ENCODE measurements around the gene F2R. TPM values are rescaled to one million over a fixed set of nuclear protein-coding genes. Genes with fewer than 3 reads are reported as not detected.

The F2R gene
- total RNA-seq, 1 donor from 2014 or later, result 53.8 TPM

DNA sequence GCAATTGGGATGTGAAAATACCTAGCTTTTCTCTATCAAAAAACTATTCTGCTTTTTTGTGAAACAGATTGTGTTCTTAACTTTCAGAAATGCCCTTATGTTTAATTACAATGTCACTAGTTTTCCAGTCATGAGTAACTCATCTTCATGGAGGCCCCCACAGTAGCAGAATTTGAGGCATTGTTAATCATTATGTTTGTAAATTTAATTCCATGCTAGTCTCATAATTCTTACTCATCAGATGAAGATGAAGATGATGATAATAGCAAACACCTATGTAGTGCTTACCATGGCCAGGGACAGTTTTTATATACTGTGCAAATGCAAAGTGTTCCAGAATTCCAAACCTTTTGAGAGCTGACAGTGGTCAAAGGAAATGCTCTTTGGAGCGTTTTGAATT lies 27.7 kb upstream of the F2R start:
- H3K9me3 Mint-ChIP-seq, result peaks cover 6% of the 10 kb centered on the region
- H3K27ac ChIP-seq, result no peak overlapping the region
- DNase-seq (ENCODE audit: low spot score), result no peak
- H3K4me2 ChIP-seq, result no peak overlapping the region
- TF ChIP-seq EZH2 (IDR thresholded peaks at IDR 0.05), result no peak
- TF ChIP-seq EZH2phosphoT487 (IDR thresholded peaks at IDR 0.05), result no peak
- TF ChIP-seq, protein P1, sequence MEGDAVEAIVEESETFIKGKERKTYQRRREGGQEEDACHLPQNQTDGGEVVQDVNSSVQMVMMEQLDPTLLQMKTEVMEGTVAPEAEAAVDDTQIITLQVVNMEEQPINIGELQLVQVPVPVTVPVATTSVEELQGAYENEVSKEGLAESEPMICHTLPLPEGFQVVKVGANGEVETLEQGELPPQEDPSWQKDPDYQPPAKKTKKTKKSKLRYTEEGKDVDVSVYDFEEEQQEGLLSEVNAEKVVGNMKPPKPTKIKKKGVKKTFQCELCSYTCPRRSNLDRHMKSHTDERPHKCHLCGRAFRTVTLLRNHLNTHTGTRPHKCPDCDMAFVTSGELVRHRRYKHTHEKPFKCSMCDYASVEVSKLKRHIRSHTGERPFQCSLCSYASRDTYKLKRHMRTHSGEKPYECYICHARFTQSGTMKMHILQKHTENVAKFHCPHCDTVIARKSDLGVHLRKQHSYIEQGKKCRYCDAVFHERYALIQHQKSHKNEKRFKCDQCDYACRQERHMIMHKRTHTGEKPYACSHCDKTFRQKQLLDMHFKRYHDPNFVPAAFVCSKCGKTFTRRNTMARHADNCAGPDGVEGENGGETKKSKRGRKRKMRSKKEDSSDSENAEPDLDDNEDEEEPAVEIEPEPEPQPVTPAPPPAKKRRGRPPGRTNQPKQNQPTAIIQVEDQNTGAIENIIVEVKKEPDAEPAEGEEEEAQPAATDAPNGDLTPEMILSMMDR (IDR thresholded peaks at IDR 0.05), result no peak
- no peaks in the 10 kb centered on the region for H3K27me3 ChIP-seq
- H3K27ac Mint-ChIP-seq, result no peak overlapping the region
- no peaks in the 10 kb centered on the region for H3K4me1 ChIP-seq
- no peak overlapping the region for H3K9ac ChIP-seq
- no peak overlapping the region for H3K4me3 Mint-ChIP-seq
- H3K9me3 ChIP-seq (ENCODE audit: low read depth), result no peaks in the 10 kb centered on the region
- no peaks in the 10 kb centered on the region for H3K27me3 Mint-ChIP-seq (ENCODE audit: insufficient read depth, low read depth)
- H3F3A ChIP-seq (ENCODE audit: low read depth), result no peaks in the 10 kb centered on the region
- H3K36me3 ChIP-seq, result no peaks in the 10 kb centered on the region
- H2AFZ ChIP-seq (replicated peaks), result no peak overlapping the region
- H3K36me3 Mint-ChIP-seq, result peaks cover 28% of the 10 kb centered on the region
- H3K4me3 ChIP-seq, result no peak overlapping the region
- H4K20me1 ChIP-seq (ENCODE audit: low read depth), result no peaks in the 10 kb centered on the region
- peaks cover 16% of the 10 kb centered on the region for H3K4me1 Mint-ChIP-seq
- no peaks in the 10 kb centered on the region for H3K79me2 ChIP-seq (ENCODE audit: low read depth)

DNA sequence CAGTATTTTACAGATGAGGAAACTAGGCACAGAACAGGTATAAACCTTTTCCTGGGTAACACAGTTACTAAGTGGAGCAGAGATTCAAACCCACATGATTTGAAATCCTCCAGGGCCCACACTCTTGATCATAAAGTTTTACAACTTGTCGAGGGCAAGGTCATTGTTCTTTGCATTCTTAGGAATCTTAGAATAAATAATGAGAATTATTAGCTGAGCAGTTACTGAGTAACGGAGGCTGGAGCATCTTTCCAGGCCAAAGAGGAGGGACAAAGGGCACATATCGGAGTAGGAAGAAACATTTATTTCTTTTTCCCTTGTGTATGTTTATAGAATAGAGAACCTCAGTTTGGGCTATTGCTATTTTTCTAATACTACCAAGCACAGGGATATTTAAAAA lies 27.1 kb upstream of the F2R start:
- Histone ChIP-seq H4K20me1 (ENCODE audit: low read depth) (no peaks in the 10 kb centered on the region), H3K4me3 (no peak overlapping the region), H3K36me3 (no peaks in the 10 kb centered on the region), H3K4me2 (no peak overlapping the region), H3K79me2 (ENCODE audit: low read depth) (no peaks in the 10 kb centered on the region), H3K4me1 (no peaks in the 10 kb centered on the region), H3K27ac (no peak overlapping the region), H3K9me3 (ENCODE audit: low read depth) (no peaks in the 10 kb centered on the region), H2AFZ (replicated peaks) (no peak overlapping the region), H3F3A (ENCODE audit: low read depth) (no peaks in the 10 kb centered on the region), H3K27me3 (no peaks in the 10 kb centered on the region), H3K9ac (no peak overlapping the region)
- no peak for TF ChIP-seq EZH2phosphoT487 (IDR thresholded peaks at IDR 0.05)
- TF ChIP-seq EZH2 (IDR thresholded peaks at IDR 0.05), result no peak
- TF ChIP-seq, protein P1 (IDR thresholded peaks at IDR 0.05), result no peak
- Mint-ChIP-seq H3K27ac (no peak overlapping the region), H3K4me1 (peaks cover 16% of the 10 kb centered on the region), H3K27me3 (ENCODE audit: insufficient read depth, low read depth) (no peaks in the 10 kb centered on the region), H3K36me3 (peaks cover 26% of the 10 kb centered on the region), H3K4me3 (no peak overlapping the region), H3K9me3 (peaks cover 6% of the 10 kb centered on the region)
- DNase-seq (ENCODE audit: low spot score), result no peak

DNA sequence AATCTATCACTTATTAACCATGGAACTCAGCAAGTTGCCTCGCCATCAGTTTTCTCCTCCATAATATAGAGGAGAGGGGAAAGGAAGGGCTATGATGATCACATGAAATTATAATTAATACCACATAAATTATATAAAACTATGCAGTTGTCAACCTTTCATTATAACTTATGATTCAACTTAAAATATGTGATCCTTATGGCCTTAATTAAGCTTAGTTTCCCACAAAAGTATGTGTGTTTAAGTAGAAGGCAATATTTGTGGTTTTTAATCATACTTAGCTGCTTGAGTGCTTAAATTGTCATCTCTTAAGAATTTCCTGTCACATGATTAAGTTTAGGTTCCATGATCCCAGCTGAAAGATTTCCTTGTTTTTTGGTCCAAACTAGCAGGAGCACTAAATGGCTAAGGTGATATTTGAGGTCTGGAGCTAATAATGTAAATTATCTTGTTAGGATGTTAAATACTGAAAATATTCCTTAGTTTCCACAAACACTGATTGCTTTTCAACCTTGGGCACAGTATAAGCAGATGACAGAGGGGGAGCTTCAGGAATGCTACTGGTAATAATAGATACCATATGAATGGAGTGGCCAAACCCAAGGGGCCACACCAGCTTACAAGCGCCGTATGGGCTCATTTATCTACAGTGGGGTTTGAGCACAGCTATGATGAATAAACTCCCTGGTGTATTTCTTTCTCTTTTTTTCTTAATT lies 26.4 kb upstream of the F2R start:
- no peaks in the 10 kb centered on the region for H3K4me1 ChIP-seq
- H3K4me3 ChIP-seq, result no peak overlapping the region
- no peaks in the 10 kb centered on the region for H3K27me3 ChIP-seq
- H3K27ac ChIP-seq, result no peak overlapping the region
- H2AFZ ChIP-seq (replicated peaks), result no peak overlapping the region
- no peaks in the 10 kb centered on the region for H3K9me3 ChIP-seq (ENCODE audit: low read depth)
- H3K36me3 ChIP-seq, result no peaks in the 10 kb centered on the region
- Mint-ChIP-seq H3K4me3 (no peak overlapping the region), H3K27ac (no peak overlapping the region), H3K27me3 (ENCODE audit: insufficient read depth, low read depth) (no peaks in the 10 kb centered on the region), H3K9me3 (peaks cover 6% of the 10 kb centered on the region), H3K4me1 (peaks cover 16% of the 10 kb centered on the region), H3K36me3 (peaks cover 23% of the 10 kb centered on the region)
- no peaks in the 10 kb centered on the region for H3F3A ChIP-seq (ENCODE audit: low read depth)
- DNase-seq (ENCODE audit: low spot score), result no peak
- TF ChIP-seq, protein P1 (IDR thresholded peaks at IDR 0.05), result no peak
- TF ChIP-seq EZH2phosphoT487 (IDR thresholded peaks at IDR 0.05), result no peak
- no peak for TF ChIP-seq EZH2 (IDR thresholded peaks at IDR 0.05)
- H3K79me2 ChIP-seq (ENCODE audit: low read depth), result no peaks in the 10 kb centered on the region
- H3K4me2 ChIP-seq, result no peak overlapping the region
- H3K9ac ChIP-seq, result no peak overlapping the region
- H4K20me1 ChIP-seq (ENCODE audit: low read depth), result no peaks in the 10 kb centered on the region
